HG02623 (cell line): Measurements from ENCODE around the gene LPAR5.

Experiments
- ATAC-seq: cut with Tn5 transposase; IDR thresholded peaks from one replicate; pipeline ENCODE4 v1.9.1; 2021; ENCODE audit warnings: moderate library complexity; ENCODE audit not compliant: unreplicated experiment

Gene LPAR5

DNA sequence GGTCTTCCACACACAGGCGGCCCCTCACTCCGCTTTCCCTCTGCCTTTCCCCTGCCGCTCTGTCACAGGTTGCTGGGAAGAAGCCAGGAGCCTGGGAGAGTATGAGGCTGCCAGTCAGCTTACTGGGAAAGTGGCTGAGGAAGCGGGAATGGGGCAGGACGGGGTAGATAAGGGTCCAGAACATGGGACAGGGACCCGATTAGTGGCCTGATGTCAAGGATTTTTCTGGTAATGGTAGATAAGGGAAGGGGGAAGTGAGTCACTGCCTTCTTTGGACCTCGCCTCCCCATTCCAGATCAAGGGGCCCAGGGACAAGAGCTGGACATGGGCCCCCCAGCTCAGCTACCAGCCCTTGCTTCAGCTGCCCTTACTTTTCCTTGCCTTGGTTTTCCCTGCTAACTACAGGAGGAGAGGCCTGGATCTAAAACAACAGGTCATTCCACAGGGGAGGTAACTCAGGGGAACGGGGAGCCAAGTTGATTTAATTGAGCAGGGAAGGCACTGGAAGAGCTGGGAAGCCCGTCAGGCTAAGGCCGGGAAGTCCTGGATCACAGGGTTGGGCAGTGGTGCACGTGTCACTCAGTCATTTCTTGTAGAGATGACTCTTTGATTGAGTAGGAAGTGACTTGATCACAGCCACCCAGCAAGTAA lies 3.5 kb upstream of the LPAR5 start:
- no peak for ATAC-seq

DNA sequence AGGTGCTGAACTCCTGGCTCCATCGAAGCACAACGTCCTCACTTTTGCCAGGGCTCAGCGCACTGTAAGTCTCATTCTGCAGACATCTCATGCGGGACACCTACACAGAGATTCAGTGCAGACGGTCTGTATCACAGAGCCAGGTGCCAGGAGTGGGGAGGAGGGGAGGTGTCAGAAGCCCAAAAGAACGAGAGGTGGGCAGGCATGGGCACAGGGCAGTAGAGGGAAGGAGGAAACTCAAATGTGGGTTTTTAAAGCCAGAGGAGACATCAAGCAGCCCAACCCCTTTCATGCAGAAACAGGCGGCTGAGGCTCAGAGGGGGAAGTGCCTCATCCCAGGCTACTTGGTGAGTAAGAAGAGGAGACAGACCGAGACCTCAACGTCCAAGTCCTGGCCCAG lies 2.5 kb upstream of the LPAR5 start:
- no peak for ATAC-seq

DNA sequence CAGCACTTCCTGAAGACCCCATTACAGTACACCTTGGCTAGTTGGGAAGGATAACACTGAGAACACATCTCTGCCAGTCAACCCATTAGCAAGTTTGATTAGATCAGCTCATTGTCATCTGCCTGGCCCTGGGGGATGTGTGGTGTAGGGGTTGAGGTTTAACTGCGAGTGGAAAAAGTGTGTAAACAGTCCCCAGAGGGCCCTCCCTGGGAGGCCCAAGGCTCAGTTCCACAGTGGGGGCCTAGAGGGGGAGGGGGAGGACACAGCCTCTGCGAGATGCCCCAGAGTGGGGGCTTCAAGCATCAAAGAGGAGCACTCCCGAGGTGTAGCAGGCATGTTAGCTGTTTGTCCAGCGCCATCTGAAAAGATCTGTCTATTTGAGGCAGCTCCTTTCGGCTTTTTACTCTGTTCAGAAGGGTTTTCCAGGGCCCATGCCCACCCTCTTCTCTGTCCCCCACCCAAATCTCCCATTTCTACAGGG lies 344 bp downstream of the LPAR5 start:
- no peak for ATAC-seq

DNA sequence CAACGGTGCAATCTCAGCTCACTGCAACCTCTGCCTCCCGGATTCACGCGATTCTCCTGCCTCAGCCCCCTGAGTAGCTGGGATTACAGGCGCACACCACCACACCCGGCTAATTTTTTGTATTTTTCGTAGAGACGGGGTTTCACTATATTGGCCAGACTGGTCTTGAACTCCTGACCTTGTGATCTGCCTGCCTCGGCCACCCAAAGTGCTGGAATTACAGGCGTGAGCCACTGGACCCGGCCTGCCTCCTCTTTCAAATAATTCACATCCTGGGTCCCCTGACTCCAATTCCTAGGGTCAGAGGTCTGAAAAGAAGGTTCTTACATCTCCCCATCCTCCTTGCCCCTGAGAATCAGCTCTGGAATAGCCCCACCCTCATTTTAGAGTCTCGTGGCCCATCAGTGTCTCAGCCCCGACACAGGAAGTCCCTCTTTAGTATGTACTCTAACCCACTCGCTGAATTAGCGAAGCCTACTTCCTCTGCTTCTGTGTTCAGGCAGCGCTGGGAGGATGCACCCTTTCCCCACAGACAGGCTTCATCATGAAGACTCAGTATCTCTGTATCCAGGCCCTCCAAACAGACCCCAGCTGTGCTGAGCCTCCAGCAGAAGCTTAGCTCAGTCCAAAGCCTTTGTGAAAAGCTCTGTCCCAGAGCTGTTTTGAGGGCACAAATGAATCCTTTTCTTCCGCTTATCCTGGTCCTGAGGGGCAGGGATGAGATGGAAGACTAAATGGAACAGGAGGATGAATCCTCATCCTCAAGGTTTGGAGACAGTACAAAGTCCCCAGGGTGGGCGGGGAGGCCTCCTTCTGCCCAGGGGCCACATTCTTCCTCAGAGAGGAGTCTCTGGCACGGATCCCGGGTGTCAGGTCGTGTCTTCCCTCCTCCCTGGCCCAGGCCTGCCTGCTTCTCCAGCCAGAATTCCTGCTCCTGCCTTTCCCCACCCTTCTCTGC lies 3.5 kb downstream of the LPAR5 start:
- ATAC-seq: peak; percentile 67

GRCh38 chr12:6631549-6631961 lies 4.2 kb downstream of the LPAR5 start:
- ATAC-seq: no peak

DNA sequence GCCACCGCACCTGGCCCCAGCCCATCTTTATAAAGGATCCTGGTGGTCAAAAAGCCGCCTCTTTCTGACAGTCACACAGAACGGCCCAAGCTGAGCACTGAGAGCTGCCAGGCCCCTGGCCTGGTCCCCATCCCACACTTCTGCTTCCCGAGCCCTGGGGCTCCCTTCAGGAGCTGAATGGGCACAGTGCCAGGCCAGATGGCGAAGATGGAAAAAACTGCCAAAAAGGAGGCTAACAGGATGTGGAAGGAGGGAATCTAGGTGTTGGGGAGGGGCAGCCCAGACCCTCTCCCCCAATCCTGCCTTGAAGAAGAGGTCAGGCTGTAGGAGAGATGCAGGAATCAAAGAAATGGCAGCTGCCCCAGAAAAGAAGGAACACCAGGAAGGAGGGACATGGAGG lies 5.0 kb downstream of the LPAR5 start:
- ATAC-seq: no peak

DNA sequence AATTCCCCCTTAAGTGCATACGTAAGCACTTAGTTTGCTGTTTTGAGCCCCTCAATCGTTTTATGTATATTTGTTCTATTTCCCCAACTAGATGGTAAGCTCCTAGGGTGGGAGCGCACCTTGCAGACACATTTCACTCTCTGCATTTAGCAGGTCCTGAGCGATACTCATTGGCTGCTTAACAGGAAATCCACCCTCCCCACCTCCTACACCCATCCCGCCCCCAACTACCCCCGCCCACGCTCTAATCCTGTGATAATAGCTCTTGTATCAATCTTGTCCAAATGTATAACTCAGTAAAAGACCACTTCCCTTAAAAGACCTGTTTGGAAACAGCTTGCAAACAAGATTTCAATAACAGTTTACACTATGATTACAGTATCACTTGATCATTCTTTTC lies 8.1 kb downstream of the LPAR5 start:
- ATAC-seq: no peak

GRCh38 chr12:6626654-6627283 lies 9.0 kb downstream of the LPAR5 start:
- no peak for ATAC-seq

- ATAC-seq: no peak
Measured at GRCh38 chr12:6620885-6621274, 14.9 kb downstream of the LPAR5 start.

GRCh38 chr12:6620137-6620884 lies 15.4 kb downstream of the LPAR5 start:
- no peak for ATAC-seq

DNA sequence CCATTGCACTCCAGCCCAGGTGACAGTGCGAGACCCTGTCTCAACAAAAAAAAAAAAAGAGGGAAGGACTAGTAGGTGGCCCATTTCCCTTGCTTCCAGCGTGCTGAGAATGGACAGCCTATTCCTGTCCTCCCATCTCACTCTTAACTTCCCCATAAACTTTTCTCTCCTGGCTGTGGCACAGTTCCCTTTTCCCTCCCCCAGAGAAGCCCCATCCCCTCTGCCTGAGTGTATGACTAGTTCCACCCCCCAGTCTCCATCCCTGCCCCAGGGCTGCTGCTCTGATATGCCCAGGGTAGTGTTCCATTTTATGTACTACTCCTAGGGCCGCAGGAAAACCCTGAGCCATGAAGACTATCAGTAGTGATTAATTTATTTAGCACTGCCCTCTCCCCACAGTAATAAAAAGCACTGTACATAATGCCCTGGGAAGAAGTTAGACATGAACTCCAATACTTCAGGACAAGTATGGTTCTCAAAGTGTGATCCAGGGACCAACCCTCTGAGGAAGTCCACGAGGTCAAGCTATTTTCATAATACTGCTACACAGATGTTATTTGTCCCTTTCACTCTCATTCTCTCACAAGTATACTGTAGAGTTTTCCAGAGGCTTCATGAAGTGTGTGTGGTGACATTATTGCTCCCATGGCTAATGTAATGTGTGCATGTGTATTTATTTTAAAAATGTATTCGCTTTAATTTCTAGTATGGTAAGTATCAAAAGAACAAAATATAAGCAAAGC lies 17.1 kb downstream of the LPAR5 start:
- no peak for ATAC-seq

- ATAC-seq: no peak
Measured at GRCh38 chr12:6615802-6616201, 20.0 kb downstream of the LPAR5 start.

DNA sequence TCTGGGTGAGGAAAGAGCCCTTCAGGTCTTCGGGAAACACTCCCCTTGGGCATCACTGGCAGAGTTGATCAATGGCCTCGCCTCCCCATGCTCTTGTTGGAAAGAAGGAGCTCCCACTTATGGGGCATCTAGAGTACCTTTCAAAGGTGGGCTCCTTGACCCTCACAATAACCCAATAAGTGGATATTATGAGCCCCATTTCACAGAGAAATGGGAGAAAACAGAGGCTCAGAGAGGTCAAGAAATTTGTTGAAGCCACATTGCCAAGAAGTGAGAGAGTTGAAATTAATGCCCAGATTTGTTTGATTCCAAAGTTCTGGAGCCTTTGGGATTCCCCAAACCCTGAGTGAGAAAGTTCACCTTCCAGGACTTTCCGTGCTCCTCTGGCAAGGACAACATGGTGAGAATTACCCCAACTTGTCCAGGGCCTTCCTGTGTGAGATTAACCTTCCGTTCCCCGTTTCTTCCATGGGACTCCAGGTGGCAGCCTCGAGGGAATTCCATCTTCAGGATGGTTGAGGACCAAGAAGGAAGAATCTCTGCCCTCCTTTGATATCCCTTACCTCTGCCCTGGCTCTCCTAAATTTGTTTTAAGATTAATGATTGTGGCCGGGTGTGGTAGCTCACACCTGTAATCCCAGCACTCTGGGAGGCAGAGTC lies 21.1 kb downstream of the LPAR5 start:
- ATAC-seq: no peak

GRCh38 chr12:6613776-6614512 lies 21.8 kb downstream of the LPAR5 start:
- no peak for ATAC-seq

- no peak for ATAC-seq
Measured at GRCh38 chr12:6613015-6613775, 22.6 kb downstream of the LPAR5 start.

DNA sequence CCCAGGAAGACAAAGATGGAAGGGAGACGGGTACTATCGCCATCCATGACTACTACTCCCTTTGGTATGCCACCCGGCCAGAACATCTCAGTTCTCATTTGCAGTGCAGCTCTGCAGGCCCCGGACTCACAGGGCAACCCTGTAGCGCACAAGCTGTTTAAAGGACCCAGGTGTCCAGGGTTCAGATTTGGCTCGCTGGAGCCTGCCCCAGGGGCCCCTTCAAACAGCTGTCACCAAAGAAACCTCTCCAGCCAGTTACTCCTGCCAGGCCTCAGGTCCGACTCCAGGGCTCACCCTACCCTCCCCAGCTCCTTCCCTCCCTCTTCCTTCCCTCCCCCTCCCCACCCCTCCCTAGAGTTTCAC lies 23.1 kb downstream of the LPAR5 start:
- no peak for ATAC-seq

DNA sequence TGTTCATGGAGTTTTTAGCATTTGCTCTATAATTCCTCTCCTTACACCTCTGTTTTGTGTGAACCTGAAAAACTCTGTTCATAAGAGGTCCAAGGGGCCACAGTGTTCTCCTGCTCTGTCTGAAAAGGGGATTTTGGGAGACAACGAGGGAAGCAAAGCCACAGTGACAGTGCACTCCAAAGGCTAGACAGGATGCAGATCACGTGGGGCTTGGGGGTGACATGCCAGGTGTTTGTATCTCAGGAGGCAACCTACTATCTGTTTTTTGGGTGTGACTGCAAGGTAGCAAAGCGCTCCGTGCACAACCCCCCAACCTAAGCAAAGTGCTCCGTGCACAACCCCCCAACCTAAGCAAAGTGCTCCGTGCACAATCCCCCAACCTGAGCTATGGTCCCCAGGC lies 23.5 kb downstream of the LPAR5 start:
- no peak for ATAC-seq

- ATAC-seq: no peak
Measured at GRCh38 chr12:6608592-6609281, 27.0 kb downstream of the LPAR5 start.
